HEK293 (cell line): ENCODE data around the gene NEK9.

Experiments
- CTCF ChIA-PET: fragments of 350-600 bp; formaldehyde crosslinking; extraction: SDS; loops from one replicate; lab custom pipeline; 2021; ENCODE audit warnings: antibody characterized with exemption; lab: Yijun Ruan, JAX
- POLR2A ChIA-PET: fragments of 300-600 bp; formaldehyde crosslinking; extraction: SDS; loops from one replicate; lab custom pipeline; 2020; ENCODE audit warnings: antibody characterized with exemption, inconsistent platforms; lab: Yijun Ruan, JAX
- H3K27ac ChIP-seq: fragments of 200-500 bp; sonication (Bioruptor generic); 2 replicates; pipeline ENCODE4 v1.5.1; 2014; ENCODE audit warnings: low read depth, low read length, control low read depth, inconsistent platforms; ENCODE audit errors: extremely low read depth
- H3K36me3 ChIP-seq, 2 experiments: fragments of 200-500 bp in 1 of 2; sonication (Bioruptor generic) in 1 of 2; 1 replicate in 1 of 2; 2 replicates in 1 of 2; pipeline ENCODE4 v1.5.1; 2014 to 2017; ENCODE audit warnings: inconsistent platforms in 2 of 2, low read length in 2 of 2; ENCODE audit not compliant: control insufficient read depth in 2 of 2, insufficient read depth in 1 of 2
- H3K4me1 ChIP-seq: fragments of 200-500 bp; sonication (Bioruptor generic); 2 replicates; pipeline ENCODE4 v1.5.1; 2014; ENCODE audit warnings: mild to moderate bottlenecking, low read length, inconsistent platforms; ENCODE audit not compliant: control insufficient read depth, insufficient read depth
- H3K4me3 ChIP-seq: 2 replicates; pipeline ENCODE4 v1.5.1; 2011; ENCODE audit warnings: low read depth, mild to moderate bottlenecking, control low read depth, low read length, moderate library complexity
- H3K9me3 ChIP-seq: fragments of 200-500 bp; sonication (Bioruptor generic); 2 replicates; pipeline ENCODE4 v1.5.1; 2014; ENCODE audit warnings: low read depth, low read length, inconsistent platforms; ENCODE audit not compliant: control insufficient read depth, insufficient read depth
- INSM2 ChIP-seq: fragments of 450-650 bp; formaldehyde crosslinking; IDR thresholded peaks from 2 replicates; pipeline ENCODE4 v1.5.1; 2016; ENCODE audit warnings: missing biosample characterization, missing genetic modification characterization
- MYNN ChIP-seq: fragments of 450-650 bp; formaldehyde crosslinking; IDR thresholded peaks from 2 replicates; pipeline ENCODE4 v1.5.1; 2016; ENCODE audit warnings: missing biosample characterization, missing genetic modification characterization, borderline replicate concordance
- PRDM6 ChIP-seq: fragments of 450-650 bp; formaldehyde crosslinking; IDR thresholded peaks from 2 replicates; pipeline ENCODE4 v1.5.1; 2017; ENCODE audit warnings: missing biosample characterization, missing genetic modification characterization
- SCRT1 ChIP-seq: fragments of 450-650 bp; formaldehyde crosslinking; IDR thresholded peaks from 2 replicates; pipeline ENCODE4 v1.5.1; 2016; ENCODE audit warnings: missing biosample characterization, missing genetic modification characterization, borderline replicate concordance
- YY2 ChIP-seq: fragments of 450-650 bp; formaldehyde crosslinking; IDR thresholded peaks from 2 replicates; pipeline ENCODE4 v1.5.1; 2016; ENCODE audit warnings: missing biosample characterization, missing genetic modification characterization
- ZBTB1 ChIP-seq: fragments of 450-650 bp; formaldehyde crosslinking; IDR thresholded peaks from 2 replicates; pipeline ENCODE4 v1.5.1; 2016; ENCODE audit warnings: missing biosample characterization, missing genetic modification characterization
- ZBTB44 ChIP-seq: fragments of 450-650 bp; IDR thresholded peaks from 2 replicates; pipeline ENCODE4 v1.5.1; 2018; ENCODE audit warnings: missing biosample characterization, mild to moderate bottlenecking, missing genetic modification characterization
- ZNF146 ChIP-seq: fragments of 450-650 bp; formaldehyde crosslinking; IDR thresholded peaks from 2 replicates; pipeline ENCODE4 v1.5.1; 2016; ENCODE audit warnings: missing biosample characterization, missing genetic modification characterization
- ZNF18 ChIP-seq: fragments of 450-650 bp; formaldehyde crosslinking; IDR thresholded peaks from 2 replicates; pipeline ENCODE4 v1.5.1; 2016; ENCODE audit warnings: missing biosample characterization, missing genetic modification characterization
- ZNF24 ChIP-seq: fragments of 450-650 bp; formaldehyde crosslinking; IDR thresholded peaks from 2 replicates; pipeline ENCODE4 v1.5.1; 2016; ENCODE audit warnings: missing biosample characterization, missing genetic modification characterization
- ZNF266 ChIP-seq: fragments of 450-650 bp; formaldehyde crosslinking; IDR thresholded peaks from 2 replicates; pipeline ENCODE4 v1.5.1; 2016; ENCODE audit warnings: missing biosample characterization, missing genetic modification characterization, low read depth
- ZNF580 ChIP-seq: fragments of 450-650 bp; formaldehyde crosslinking; IDR thresholded peaks from 2 replicates; pipeline ENCODE4 v1.5.1; 2016; ENCODE audit warnings: missing biosample characterization, missing genetic modification characterization
- ZNF621 ChIP-seq: fragments of 450-650 bp; formaldehyde crosslinking; IDR thresholded peaks from 2 replicates; pipeline ENCODE4 v1.5.1; 2017; ENCODE audit warnings: missing biosample characterization, missing genetic modification characterization
- ZNF623 ChIP-seq: fragments of 450-650 bp; formaldehyde crosslinking; IDR thresholded peaks from 2 replicates; pipeline ENCODE4 v1.5.1; 2016; ENCODE audit warnings: missing biosample characterization, missing genetic modification characterization
- ZNF692 ChIP-seq: fragments of 450-650 bp; formaldehyde crosslinking; IDR thresholded peaks from 2 replicates; pipeline ENCODE4 v1.5.1; 2016; ENCODE audit warnings: missing biosample characterization, missing genetic modification characterization
- ZNF707 ChIP-seq: fragments of 450-650 bp; formaldehyde crosslinking; IDR thresholded peaks from 2 replicates; pipeline ENCODE4 v1.5.1; 2016; ENCODE audit warnings: missing biosample characterization, missing genetic modification characterization
- TF ChIP-seq, protein P1 (sequence below): fragments of 450-650 bp; formaldehyde crosslinking; IDR thresholded peaks from 2 replicates; pipeline ENCODE4 v1.5.1; 2017; ENCODE audit warnings: missing biosample characterization, missing genetic modification characterization
- TF ChIP-seq, protein P2 (sequence below): fragments of 450-650 bp; formaldehyde crosslinking; IDR thresholded peaks from 2 replicates; pipeline ENCODE4 v1.5.1; 2016; ENCODE audit warnings: missing biosample characterization, missing genetic modification characterization

NEK9 gene

GRCh38 chr14:75098682-75099081 lies 28.2 kb downstream of the NEK9 start:
- TF ChIP-seq ZNF580 (tag by site-specific recombination) (no peak), ZNF24 (no peak), INSM2 (tag by site-specific recombination) (no peak), ZNF623 (tag by site-specific recombination) (no peak), ZBTB44 (tag by site-specific recombination) (no peak), ZNF692 (tag by site-specific recombination) (no peak), ZNF621 (tag by site-specific recombination) (no peak), ZNF707 (tag by site-specific recombination) (no peak), PRDM6 (tag by site-specific recombination) (no peak), SCRT1 (tag by site-specific recombination) (no peak), ZNF266 (tag by site-specific recombination) (no peak), MYNN (no peak), ZNF146 (no peak), YY2 (tag by site-specific recombination) (no peak), ZBTB1 (tag by site-specific recombination) (no peak), ZNF18 (tag by site-specific recombination) (no peak)
- TF ChIP-seq, protein P1, sequence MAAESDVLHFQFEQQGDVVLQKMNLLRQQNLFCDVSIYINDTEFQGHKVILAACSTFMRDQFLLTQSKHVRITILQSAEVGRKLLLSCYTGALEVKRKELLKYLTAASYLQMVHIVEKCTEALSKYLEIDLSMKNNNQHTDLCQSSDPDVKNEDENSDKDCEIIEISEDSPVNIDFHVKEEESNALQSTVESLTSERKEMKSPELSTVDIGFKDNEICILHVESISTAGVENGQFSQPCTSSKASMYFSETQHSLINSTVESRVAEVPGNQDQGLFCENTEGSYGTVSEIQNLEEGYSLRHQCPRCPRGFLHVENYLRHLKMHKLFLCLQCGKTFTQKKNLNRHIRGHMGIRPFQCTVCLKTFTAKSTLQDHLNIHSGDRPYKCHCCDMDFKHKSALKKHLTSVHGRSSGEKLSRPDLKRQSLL (tag by site-specific recombination), result no peak
- TF ChIP-seq, protein P2, sequence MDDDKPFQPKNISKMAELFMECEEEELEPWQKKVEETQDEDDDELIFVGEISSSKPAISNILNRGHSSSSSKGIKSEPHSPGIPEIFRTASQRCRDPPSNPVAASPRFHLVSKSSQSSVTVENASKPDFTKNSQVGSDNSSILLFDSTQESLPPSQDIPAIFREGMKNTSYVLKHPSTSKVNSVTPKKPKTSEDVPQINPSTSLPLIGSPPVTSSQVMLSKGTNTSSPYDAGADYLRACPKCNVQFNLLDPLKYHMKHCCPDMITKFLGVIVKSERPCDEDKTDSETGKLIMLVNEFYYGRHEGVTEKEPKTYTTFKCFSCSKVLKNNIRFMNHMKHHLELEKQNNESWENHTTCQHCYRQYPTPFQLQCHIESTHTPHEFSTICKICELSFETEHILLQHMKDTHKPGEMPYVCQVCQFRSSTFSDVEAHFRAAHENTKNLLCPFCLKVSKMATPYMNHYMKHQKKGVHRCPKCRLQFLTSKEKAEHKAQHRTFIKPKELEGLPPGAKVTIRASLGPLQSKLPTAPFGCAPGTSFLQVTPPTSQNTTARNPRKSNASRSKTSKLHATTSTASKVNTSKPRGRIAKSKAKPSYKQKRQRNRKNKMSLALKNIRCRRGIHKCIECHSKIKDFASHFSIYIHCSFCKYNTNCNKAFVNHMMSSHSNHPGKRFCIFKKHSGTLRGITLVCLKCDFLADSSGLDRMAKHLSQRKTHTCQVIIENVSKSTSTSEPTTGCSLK (tag by site-specific recombination), result no peak
- no peak overlapping the region for H3K27ac ChIP-seq
- no peaks in the 10 kb centered on the region for H3K9me3 ChIP-seq
- CTCF ChIA-PET, result interaction anchor here (0.5 to 1.4 kb wide), 4 partner anchors 10 to 238 kb away, joined by 4 to 8 read pairs (median 4); no protein-coding TSS in a partner anchor
- peaks cover 72 to 86% of the 10 kb centered on the region in 2 experiments for H3K36me3 ChIP-seq
- H3K4me3 ChIP-seq, result no peak overlapping the region
- POLR2A ChIA-PET, result no interaction called here
- H3K4me1 ChIP-seq, result no peaks in the 10 kb centered on the region
